Stimulated activated CD4-positive, alpha-beta T cell treated with anti-CD3 and anti-CD28 coated beads, TNF-alpha, amount 100 ng/mL, for 4 hours (primary cell): ENCODE results near the gene RNF13.
"Not testable (repeated sequence)": the region's sequence is repeated elsewhere in the genome, so short reads cannot be mapped to it uniquely, and the experiment has no call there.

Experiments
- DNase-seq, 3 experiments: peaks; one replicate each; pipeline ENCODE4 v3.0.0-alpha.2; 2020; ENCODE audit warnings: low read depth in 3 of 3

RNF13 gene

GRCh38 chr3:149839896-149840295, 26.9 kb downstream of the RNF13 start:
- DNase-seq: no peak

GRCh38 chr3:149843502-149843901, 30.5 kb downstream of the RNF13 start:
- no peak for DNase-seq

- no peak for DNase-seq
These were observed 31.1 kb downstream of the RNF13 start for GRCh38 chr3:149844091-149844490.

- DNase-seq: no peak
These were observed 32.7 kb downstream of the RNF13 start for GRCh38 chr3:149845570-149846244.

- DNase-seq: no peak
These were observed 35.2 kb downstream of the RNF13 start for GRCh38 chr3:149848238-149848637.

- no peak for DNase-seq
These were observed 35.7 kb downstream of the RNF13 start for GRCh38 chr3:149848688-149849087.

- DNase-seq: no peak
These were observed 38.0 kb downstream of the RNF13 start for GRCh38 chr3:149850787-149851584.

GRCh38 chr3:149858911-149859310, 45.9 kb downstream of the RNF13 start:
- no peak for DNase-seq

GRCh38 chr3:149860881-149861280, 47.9 kb downstream of the RNF13 start:
- no peak for DNase-seq

GRCh38 chr3:149867563-149867962, 54.5 kb downstream of the RNF13 start:
- DNase-seq: no peak

GRCh38 chr3:149871855-149872254, 58.8 kb downstream of the RNF13 start:
- no peak for DNase-seq

- DNase-seq: no peak
These were observed 59.6 kb downstream of the RNF13 start for GRCh38 chr3:149872589-149872988.

GRCh38 chr3:149877668-149878067, 64.7 kb downstream of the RNF13 start:
- DNase-seq: no peak

GRCh38 chr3:149879872-149880271, 66.9 kb downstream of the RNF13 start:
- DNase-seq: no peak

- DNase-seq: no peak
These were observed 68.9 kb downstream of the RNF13 start for GRCh38 chr3:149881879-149882278.

GRCh38 chr3:149883134-149883533, 70.1 kb downstream of the RNF13 start:
- no peak for DNase-seq

GRCh38 chr3:149883860-149884259, 70.8 kb downstream of the RNF13 start:
- not testable (repeated sequence) for DNase-seq

- DNase-seq: not testable (repeated sequence)
These were observed 71.8 kb downstream of the RNF13 start for GRCh38 chr3:149884848-149885247.

- DNase-seq: no peak
These were observed 73.9 kb downstream of the RNF13 start for GRCh38 chr3:149886957-149887356.

GRCh38 chr3:149891621-149892020, 78.6 kb downstream of the RNF13 start:
- DNase-seq: no peak

- DNase-seq: no peak
These were observed 79.4 kb downstream of the RNF13 start for GRCh38 chr3:149892371-149892770.

GRCh38 chr3:149894205-149894604, 81.2 kb downstream of the RNF13 start:
- no peak for DNase-seq

- DNase-seq: no peak
These were observed 82.3 kb downstream of the RNF13 start for GRCh38 chr3:149895339-149895738.
